SK-N-SH treated with all-trans-retinoic acid at 6 μM for 48 hours (cell line): ENCODE results near the gene KRTAP10-4.
"Not testable (repeated sequence)": the region's sequence is repeated elsewhere in the genome, so short reads cannot be mapped to it uniquely, and the experiment has no call there.

Experiments used
- ATAC-seq: fragments of 200-7000 bp; cut with Tn5 transposase; 3 replicates; pipeline ENCODE4 v1.9.1; 2020; ENCODE audit warnings: mild to moderate bottlenecking, moderate library complexity
- ARNTL ChIP-seq: fragments of 450-650 bp; formaldehyde crosslinking; IDR thresholded peaks from 2 replicates; pipeline ENCODE4 v1.5.0; 2020; ENCODE audit warnings: low read depth, mild to moderate bottlenecking, moderate library complexity, borderline replicate concordance
- CSDC2 ChIP-seq: fragments of 250-450 bp; sonication (Bioruptor Pico); IDR thresholded peaks from 2 replicates; pipeline ENCODE4 v1.5.0; 2020; ENCODE audit warnings: mild to moderate bottlenecking, moderate library complexity
- ESRRG ChIP-seq: fragments of 250-450 bp; sonication (Bioruptor Pico); IDR thresholded peaks from 2 replicates; pipeline ENCODE4 v1.6.1; 2021; ENCODE audit warnings: mild to moderate bottlenecking
- ISL1 ChIP-seq: fragments of 250-450 bp; sonication (Bioruptor Pico); IDR thresholded peaks from 2 replicates; pipeline ENCODE4 v2.1.2; 2022; ENCODE audit warnings: mild to moderate bottlenecking, moderate library complexity
- OSR1 ChIP-seq: fragments of 250-450 bp; sonication (Bioruptor Pico); IDR thresholded peaks from 2 replicates; pipeline ENCODE4 v1.8.0; 2022; ENCODE audit warnings: moderate library complexity, mild to moderate bottlenecking, inconsistent platforms
- PPARA ChIP-seq: fragments of 250-450 bp; sonication (Bioruptor Pico); IDR thresholded peaks from 2 replicates; pipeline ENCODE4 v1.5.0; 2020; ENCODE audit warnings: mild to moderate bottlenecking, borderline replicate concordance
- RARB ChIP-seq: fragments of 250-450 bp; sonication (Bioruptor Pico); IDR thresholded peaks from 2 replicates; pipeline ENCODE4 v1.8.0; 2021; ENCODE audit warnings: mild to moderate bottlenecking, moderate library complexity
- SNAI2 ChIP-seq: fragments of 250-450 bp; sonication (Bioruptor Pico); IDR thresholded peaks from 2 replicates; pipeline ENCODE4 v1.5.0; 2020; ENCODE audit warnings: mild to moderate bottlenecking, moderate library complexity
- TCF4 ChIP-seq: fragments of 250-450 bp; sonication (Bioruptor Pico); IDR thresholded peaks from 2 replicates; pipeline ENCODE4 v1.8.0; 2021; ENCODE audit warnings: mild to moderate bottlenecking, moderate library complexity, borderline replicate concordance
- TOX ChIP-seq: fragments of 250-450 bp; sonication (Bioruptor Pico); IDR thresholded peaks from 2 replicates; pipeline ENCODE4 v1.8.0; 2021; ENCODE audit warnings: mild to moderate bottlenecking, moderate library complexity, borderline replicate concordance
- ZC3H10 ChIP-seq: fragments of 250-450 bp; sonication (Bioruptor Pico); IDR thresholded peaks from 2 replicates; pipeline ENCODE4 v1.5.1; 2021; ENCODE audit warnings: mild to moderate bottlenecking, moderate library complexity
- ZFP3 ChIP-seq: fragments of 250-450 bp; sonication (Bioruptor Pico); IDR thresholded peaks from 2 replicates; pipeline ENCODE4 v1.5.0; 2020; ENCODE audit warnings: mild to moderate bottlenecking, moderate library complexity
- ZNF565 ChIP-seq: fragments of 450-650 bp; formaldehyde crosslinking; conservative IDR thresholded peaks from 2 replicates; pipeline ENCODE4 v1.5.0; 2020; ENCODE audit warnings: low read depth, mild to moderate bottlenecking, moderate library complexity
- ZNF70 ChIP-seq: fragments of 450-650 bp; formaldehyde crosslinking; IDR thresholded peaks from 2 replicates; pipeline ENCODE4 v1.5.0; 2020; ENCODE audit warnings: mild to moderate bottlenecking, moderate library complexity
- ZNF8 ChIP-seq: fragments of 450-650 bp; formaldehyde crosslinking; IDR thresholded peaks from 2 replicates; pipeline ENCODE4 v1.5.0; 2020; ENCODE audit warnings: mild to moderate bottlenecking, moderate library complexity
- TF ChIP-seq, protein P1 (sequence below): fragments of 250-450 bp; sonication (Bioruptor Pico); IDR thresholded peaks from 2 replicates; pipeline ENCODE4 v1.8.0; 2021; ENCODE audit warnings: low read depth, mild to moderate bottlenecking, moderate library complexity, borderline replicate concordance
- TF ChIP-seq, protein P2 (sequence below): fragments of 250-450 bp; sonication (Bioruptor Pico); IDR thresholded peaks from 2 replicates; pipeline ENCODE4 v1.5.0; 2020; ENCODE audit warnings: mild to moderate bottlenecking, moderate library complexity
- TF ChIP-seq, protein P3 (sequence below): fragments of 250-450 bp; sonication (Bioruptor Pico); IDR thresholded peaks from 2 replicates; pipeline ENCODE4 v1.8.0; 2020; ENCODE audit warnings: mild to moderate bottlenecking, moderate library complexity, borderline replicate concordance
- TF ChIP-seq, protein P4 (sequence below): fragments of 250-450 bp; sonication (Bioruptor Pico); IDR thresholded peaks from 2 replicates; pipeline ENCODE4 v1.5.1; 2021; ENCODE audit warnings: mild to moderate bottlenecking, moderate library complexity
- TF ChIP-seq, protein P5 (sequence below): fragments of 250-450 bp; sonication (Bioruptor Pico); IDR thresholded peaks from 2 replicates; pipeline ENCODE4 v1.5.1; 2020; ENCODE audit warnings: low read depth, mild to moderate bottlenecking, moderate library complexity

KRTAP10-4 gene, protein sequence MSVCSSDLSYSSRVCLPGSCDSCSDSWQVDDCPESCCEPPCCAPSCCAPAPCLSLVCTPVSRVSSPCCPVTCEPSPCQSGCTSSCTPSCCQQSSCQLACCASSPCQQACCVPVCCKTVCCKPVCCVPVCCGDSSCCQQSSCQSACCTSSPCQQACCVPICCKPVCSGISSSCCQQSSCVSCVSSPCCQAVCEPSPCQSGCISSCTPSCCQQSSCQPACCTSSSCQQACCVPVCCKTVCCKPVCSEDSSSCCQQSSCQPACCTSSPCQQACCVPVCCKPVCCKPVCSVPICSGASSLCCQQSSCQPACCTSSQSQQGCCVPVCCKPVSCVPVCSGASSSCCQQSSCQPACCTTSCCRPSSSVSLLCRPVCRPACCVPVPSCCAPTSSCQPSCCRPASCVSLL

DNA sequence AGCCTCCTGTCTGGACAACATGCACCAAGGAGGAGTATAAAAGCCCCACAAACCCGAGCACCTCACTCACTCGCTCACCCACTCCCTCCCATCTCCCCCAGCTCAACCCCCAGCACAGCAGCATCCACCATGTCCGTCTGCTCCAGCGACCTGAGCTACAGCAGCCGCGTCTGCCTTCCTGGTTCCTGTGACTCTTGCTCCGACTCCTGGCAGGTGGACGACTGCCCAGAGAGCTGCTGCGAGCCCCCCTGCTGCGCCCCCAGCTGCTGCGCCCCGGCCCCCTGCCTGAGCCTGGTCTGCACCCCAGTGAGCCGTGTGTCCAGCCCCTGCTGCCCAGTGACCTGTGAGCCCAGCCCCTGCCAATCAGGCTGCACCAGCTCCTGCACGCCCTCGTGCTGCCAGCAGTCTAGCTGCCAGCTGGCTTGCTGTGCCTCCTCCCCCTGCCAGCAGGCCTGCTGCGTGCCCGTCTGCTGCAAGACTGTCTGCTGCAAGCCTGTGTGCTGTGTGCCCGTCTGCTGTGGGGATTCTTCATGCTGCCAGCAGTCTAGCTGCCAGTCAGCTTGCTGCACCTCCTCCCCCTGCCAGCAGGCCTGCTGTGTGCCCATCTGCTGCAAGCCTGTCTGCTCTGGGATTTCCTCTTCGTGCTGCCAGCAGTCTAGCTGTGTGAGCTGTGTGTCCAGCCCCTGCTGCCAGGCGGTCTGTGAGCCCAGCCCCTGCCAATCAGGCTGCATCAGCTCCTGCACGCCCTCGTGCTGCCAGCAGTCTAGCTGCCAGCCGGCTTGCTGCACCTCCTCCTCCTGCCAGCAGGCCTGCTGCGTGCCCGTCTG is at the start of gene KRTAP10-4:
KRTAP10-4 (plus strand) TSS at position 100 of the 827 bp plus-strand sequence; CDS start at position 130, 30 bp downstream.
- not testable (repeated sequence) for ATAC-seq

DNA sequence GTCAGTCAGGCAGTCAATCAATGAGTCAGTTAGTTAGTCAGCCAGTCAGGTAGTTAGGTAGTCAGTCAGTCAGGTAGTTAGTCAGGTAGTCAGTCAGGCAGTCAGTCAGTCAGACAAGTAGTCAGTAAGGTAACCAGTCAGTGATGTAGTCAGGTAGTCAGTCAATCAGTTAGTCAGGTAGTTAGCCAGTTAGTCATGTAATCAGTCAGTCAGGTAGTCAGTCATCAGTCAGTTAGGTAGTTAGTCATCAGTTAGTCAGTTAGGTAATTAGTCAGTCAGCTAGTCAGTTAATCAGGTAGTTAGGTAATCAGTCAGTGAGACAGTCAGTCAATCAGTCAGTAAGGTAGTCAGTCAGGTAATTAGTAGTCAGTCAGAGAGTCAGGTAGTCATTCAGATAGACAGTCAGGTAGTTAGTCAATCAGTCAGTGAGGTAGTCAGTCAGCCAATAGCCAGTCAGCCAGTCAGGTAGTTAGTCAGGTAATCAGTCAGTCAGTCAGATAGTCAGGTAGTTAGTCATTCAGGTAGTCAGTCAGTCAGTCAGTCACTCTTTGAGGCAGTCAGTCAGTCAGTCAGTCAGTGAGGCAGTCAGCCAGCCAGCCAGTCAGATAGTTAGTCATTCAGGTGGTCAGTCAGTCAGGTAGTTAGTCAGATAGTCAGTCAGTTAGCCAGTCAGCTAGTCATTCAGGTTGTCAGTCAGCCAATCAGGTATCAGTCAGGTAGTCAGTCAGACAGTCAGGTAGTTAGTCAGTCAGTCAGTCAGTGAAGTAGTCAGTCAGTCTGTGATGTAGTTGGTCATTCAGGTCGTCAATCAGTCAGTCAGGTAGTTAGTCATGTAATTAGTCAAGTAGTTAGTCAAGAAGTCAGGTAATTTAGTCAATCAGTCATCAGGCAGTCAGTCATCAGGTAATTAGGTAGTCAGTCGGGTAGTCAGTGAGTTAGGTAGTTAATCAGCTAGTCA is 48.8 kb upstream of the KRTAP10-4 start:
- TF ChIP-seq PPARA (CRISPR knock-in tag) (no peak), SNAI2 (CRISPR knock-in tag) (no peak), ZFP3 (CRISPR knock-in tag) (no peak), TOX (CRISPR knock-in tag) (no peak), ZC3H10 (CRISPR knock-in tag) (no peak), ISL1 (no peak), RARB (CRISPR knock-in tag) (no peak), ZNF70 (CRISPR knock-in tag) (no peak), ZNF565 (CRISPR knock-in tag) (no peak), CSDC2 (no peak), OSR1 (CRISPR knock-in tag) (no peak), ESRRG (CRISPR knock-in tag) (no peak), ZNF8 (CRISPR knock-in tag) (no peak), ARNTL (no peak)
- TF ChIP-seq, protein P1, sequence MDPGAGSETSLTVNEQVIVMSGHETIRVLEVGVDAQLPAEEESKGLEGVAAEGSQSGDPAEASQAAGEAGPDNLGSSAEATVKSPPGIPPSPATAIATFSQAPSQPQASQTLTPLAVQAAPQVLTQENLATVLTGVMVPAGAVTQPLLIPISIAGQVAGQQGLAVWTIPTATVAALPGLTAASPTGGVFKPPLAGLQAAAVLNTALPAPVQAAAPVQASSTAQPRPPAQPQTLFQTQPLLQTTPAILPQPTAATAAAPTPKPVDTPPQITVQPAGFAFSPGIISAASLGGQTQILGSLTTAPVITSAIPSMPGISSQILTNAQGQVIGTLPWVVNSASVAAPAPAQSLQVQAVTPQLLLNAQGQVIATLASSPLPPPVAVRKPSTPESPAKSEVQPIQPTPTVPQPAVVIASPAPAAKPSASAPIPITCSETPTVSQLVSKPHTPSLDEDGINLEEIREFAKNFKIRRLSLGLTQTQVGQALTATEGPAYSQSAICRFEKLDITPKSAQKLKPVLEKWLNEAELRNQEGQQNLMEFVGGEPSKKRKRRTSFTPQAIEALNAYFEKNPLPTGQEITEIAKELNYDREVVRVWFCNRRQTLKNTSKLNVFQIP, result no peak
- TF ChIP-seq, protein P2, sequence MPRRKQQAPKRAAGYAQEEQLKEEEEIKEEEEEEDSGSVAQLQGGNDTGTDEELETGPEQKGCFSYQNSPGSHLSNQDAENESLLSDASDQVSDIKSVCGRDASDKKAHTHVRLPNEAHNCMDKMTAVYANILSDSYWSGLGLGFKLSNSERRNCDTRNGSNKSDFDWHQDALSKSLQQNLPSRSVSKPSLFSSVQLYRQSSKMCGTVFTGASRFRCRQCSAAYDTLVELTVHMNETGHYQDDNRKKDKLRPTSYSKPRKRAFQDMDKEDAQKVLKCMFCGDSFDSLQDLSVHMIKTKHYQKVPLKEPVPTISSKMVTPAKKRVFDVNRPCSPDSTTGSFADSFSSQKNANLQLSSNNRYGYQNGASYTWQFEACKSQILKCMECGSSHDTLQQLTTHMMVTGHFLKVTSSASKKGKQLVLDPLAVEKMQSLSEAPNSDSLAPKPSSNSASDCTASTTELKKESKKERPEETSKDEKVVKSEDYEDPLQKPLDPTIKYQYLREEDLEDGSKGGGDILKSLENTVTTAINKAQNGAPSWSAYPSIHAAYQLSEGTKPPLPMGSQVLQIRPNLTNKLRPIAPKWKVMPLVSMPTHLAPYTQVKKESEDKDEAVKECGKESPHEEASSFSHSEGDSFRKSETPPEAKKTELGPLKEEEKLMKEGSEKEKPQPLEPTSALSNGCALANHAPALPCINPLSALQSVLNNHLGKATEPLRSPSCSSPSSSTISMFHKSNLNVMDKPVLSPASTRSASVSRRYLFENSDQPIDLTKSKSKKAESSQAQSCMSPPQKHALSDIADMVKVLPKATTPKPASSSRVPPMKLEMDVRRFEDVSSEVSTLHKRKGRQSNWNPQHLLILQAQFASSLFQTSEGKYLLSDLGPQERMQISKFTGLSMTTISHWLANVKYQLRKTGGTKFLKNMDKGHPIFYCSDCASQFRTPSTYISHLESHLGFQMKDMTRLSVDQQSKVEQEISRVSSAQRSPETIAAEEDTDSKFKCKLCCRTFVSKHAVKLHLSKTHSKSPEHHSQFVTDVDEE (CRISPR knock-in tag), result no peak
- TF ChIP-seq, protein P3, sequence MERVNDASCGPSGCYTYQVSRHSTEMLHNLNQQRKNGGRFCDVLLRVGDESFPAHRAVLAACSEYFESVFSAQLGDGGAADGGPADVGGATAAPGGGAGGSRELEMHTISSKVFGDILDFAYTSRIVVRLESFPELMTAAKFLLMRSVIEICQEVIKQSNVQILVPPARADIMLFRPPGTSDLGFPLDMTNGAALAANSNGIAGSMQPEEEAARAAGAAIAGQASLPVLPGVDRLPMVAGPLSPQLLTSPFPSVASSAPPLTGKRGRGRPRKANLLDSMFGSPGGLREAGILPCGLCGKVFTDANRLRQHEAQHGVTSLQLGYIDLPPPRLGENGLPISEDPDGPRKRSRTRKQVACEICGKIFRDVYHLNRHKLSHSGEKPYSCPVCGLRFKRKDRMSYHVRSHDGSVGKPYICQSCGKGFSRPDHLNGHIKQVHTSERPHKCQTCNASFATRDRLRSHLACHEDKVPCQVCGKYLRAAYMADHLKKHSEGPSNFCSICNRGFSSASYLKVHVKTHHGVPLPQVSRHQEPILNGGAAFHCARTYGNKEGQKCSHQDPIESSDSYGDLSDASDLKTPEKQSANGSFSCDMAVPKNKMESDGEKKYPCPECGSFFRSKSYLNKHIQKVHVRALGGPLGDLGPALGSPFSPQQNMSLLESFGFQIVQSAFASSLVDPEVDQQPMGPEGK (CRISPR knock-in tag), result no peak
- TF ChIP-seq, protein P4, sequence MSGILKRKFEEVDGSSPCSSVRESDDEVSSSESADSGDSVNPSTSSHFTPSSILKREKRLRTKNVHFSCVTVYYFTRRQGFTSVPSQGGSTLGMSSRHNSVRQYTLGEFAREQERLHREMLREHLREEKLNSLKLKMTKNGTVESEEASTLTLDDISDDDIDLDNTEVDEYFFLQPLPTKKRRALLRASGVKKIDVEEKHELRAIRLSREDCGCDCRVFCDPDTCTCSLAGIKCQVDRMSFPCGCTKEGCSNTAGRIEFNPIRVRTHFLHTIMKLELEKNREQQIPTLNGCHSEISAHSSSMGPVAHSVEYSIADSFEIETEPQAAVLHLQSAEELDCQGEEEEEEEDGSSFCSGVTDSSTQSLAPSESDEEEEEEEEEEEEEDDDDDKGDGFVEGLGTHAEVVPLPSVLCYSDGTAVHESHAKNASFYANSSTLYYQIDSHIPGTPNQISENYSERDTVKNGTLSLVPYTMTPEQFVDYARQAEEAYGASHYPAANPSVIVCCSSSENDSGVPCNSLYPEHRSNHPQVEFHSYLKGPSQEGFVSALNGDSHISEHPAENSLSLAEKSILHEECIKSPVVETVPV, result no peak
- no peak for ATAC-seq

DNA sequence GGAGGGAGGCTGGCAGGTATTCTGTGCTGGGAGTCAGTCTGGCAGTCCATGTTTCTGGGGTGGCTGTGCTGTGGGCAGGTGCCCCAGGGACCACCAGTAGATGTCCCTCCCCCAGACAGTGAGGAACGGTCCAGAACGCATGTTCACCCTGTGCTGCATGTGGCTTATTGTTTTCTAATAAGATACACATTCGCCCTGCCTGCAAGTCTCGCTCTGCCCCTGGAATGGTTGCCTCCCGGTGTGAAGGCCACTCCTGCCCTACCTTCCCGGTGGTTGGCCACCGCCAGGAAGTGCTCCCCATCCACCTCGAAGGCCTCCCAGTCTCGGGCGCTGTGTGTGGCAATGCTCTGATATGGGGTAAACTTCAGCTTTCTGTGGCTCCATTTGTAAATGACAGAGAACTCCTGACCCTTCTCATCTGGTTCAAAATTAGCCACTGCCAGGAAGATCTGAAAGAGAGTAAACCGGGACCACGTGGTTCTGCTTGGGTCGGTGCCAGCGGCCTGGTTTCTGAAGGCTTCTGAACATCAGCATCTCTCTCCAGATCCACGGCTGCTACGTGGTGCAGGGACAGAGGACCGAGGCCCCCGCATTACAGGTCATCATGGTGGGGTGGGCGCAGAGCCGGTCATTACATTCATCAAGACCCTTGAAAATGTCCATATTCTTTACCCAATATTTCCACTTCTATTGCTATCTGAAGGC is 48.0 kb upstream of the KRTAP10-4 start:
- no peak for ATAC-seq
- TF ChIP-seq ZNF8 (CRISPR knock-in tag) (no peak), PPARA (CRISPR knock-in tag) (no peak), TCF4 (CRISPR knock-in tag) (no peak), ARNTL (no peak), OSR1 (CRISPR knock-in tag) (no peak), CSDC2 (no peak), ISL1 (no peak), SNAI2 (CRISPR knock-in tag) (no peak), ZNF70 (CRISPR knock-in tag) (no peak)
- TF ChIP-seq, protein P5, sequence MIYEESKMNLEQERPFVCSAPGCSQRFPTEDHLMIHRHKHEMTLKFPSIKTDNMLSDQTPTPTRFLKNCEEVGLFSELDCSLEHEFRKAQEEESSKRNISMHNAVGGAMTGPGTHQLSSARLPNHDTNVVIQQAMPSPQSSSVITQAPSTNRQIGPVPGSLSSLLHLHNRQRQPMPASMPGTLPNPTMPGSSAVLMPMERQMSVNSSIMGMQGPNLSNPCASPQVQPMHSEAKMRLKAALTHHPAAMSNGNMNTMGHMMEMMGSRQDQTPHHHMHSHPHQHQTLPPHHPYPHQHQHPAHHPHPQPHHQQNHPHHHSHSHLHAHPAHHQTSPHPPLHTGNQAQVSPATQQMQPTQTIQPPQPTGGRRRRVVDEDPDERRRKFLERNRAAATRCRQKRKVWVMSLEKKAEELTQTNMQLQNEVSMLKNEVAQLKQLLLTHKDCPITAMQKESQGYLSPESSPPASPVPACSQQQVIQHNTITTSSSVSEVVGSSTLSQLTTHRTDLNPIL, result no peak
